Chondrocyte (in vitro differentiated cells): ENCODE measurements around the gene LRRC3. TPM values are rescaled to one million over a fixed set of nuclear protein-coding genes. Genes with fewer than 3 reads are reported as not detected.
"Not testable (repeated sequence)": the region's sequence is repeated elsewhere in the genome, so short reads cannot be mapped to it uniquely, and the experiment has no call there.

ENCODE experiments used
- DNase-seq: peaks from one replicate; pipeline ENCODE4 v3.0.0; 2021; ENCODE audit warnings: mixed read lengths, low spot score
- H3K27ac Mint-ChIP-seq: one replicate; pipeline ENCODE4 v1.8.0; 2021; ENCODE audit warnings: mild to moderate bottlenecking, moderate library complexity, mixed read lengths; ENCODE audit not compliant: unreplicated experiment
- H3K27me3 Mint-ChIP-seq: 2 replicates; pipeline ENCODE4 v1.8.0; 2021; ENCODE audit warnings: low read depth, mixed read lengths
- H3K36me3 Mint-ChIP-seq: 2 replicates; pipeline ENCODE4 v1.8.0; 2021; ENCODE audit warnings: low read depth, mixed read lengths
- H3K4me1 Mint-ChIP-seq: 2 replicates; pipeline ENCODE4 v1.8.0; 2021; ENCODE audit warnings: low read depth, mild to moderate bottlenecking, mixed read lengths
- H3K4me3 Mint-ChIP-seq: one replicate; pipeline ENCODE4 v1.8.0; 2021; ENCODE audit warnings: mild to moderate bottlenecking, moderate library complexity, mixed read lengths; ENCODE audit not compliant: unreplicated experiment
- H3K9me3 Mint-ChIP-seq: 2 replicates; pipeline ENCODE4 v1.8.0; 2021; ENCODE audit warnings: low read depth, mixed read lengths
- total RNA-seq: library from RNA; stranded (reverse); gene quantifications from 3 replicates; pipeline ENCODE4 v1.2.1, GENCODE V29; 2021
- TF ChIP-seq, protein P1 (sequence below): fragments of 200-600 bp; sonication (generic); IDR thresholded peaks from 2 replicates; pipeline ENCODE4 v1.5.0; 2021; ENCODE audit warnings: antibody characterized with exemption, mild to moderate bottlenecking, moderate library complexity

The LRRC3 gene
- total RNA-seq, 1 donor from 2014 or later: 8.0 TPM

GRCh38 chr21:44479556-44480199 lies 24.4 kb downstream of the LRRC3 start:
- H3K27ac Mint-ChIP-seq, DNase-seq, H3K4me1 Mint-ChIP-seq, H3K27me3 Mint-ChIP-seq, H3K36me3 Mint-ChIP-seq, H3K9me3 Mint-ChIP-seq, H3K4me3 Mint-ChIP-seq: not testable (repeated sequence)
- TF ChIP-seq, protein P1, sequence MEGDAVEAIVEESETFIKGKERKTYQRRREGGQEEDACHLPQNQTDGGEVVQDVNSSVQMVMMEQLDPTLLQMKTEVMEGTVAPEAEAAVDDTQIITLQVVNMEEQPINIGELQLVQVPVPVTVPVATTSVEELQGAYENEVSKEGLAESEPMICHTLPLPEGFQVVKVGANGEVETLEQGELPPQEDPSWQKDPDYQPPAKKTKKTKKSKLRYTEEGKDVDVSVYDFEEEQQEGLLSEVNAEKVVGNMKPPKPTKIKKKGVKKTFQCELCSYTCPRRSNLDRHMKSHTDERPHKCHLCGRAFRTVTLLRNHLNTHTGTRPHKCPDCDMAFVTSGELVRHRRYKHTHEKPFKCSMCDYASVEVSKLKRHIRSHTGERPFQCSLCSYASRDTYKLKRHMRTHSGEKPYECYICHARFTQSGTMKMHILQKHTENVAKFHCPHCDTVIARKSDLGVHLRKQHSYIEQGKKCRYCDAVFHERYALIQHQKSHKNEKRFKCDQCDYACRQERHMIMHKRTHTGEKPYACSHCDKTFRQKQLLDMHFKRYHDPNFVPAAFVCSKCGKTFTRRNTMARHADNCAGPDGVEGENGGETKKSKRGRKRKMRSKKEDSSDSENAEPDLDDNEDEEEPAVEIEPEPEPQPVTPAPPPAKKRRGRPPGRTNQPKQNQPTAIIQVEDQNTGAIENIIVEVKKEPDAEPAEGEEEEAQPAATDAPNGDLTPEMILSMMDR: peak; percentile 85

DNA sequence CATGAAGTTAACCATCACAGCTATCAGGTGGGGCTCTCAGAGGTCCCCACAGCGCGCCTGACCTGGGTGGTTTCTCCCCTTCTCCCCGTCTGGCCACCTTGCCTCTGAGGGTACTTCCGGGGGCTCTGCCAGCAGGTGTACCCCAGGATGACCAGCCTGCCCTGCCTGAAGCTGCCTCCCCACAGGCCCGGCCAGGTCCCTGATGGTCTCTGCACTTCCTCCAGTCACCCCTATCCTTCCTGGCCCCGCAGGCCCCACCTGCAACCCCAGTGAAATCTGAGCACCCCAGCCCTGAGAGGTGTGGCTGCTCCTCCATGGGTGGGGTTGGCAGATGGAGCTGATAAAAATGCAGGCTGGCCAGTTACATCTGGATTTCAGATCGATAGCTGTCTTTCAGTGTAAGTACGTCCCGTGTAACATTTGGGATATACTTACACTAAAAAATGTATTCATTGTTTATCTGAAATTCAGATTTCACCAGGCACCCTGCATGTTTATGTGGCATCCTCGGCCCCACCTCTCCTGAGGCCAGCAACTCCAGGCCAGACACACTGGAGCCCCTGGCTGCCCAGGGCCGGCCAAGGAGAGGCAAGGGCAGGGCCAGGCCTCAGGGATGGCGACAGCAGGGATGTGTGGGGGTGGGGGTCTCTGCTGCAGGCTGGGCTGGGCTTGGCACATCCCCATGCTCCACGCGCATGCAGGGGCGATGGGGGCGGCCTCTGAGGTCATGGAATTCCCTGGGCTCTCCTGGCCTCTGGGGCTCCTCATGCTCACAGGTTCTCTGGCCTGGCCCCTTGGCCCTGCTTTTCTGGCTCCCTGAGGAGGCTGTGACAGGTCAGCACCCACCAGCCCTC lies 25.1 kb downstream of the LRRC3 start:
- H3K27me3 Mint-ChIP-seq: peaks cover 9% of the 10 kb centered on the region
- no peak for DNase-seq
- TF ChIP-seq, protein P1: no peak
- no peaks in the 10 kb centered on the region for H3K9me3 Mint-ChIP-seq
- H3K36me3 Mint-ChIP-seq: peaks cover 1% of the 10 kb centered on the region
- peaks cover 2% of the 10 kb centered on the region for H3K4me1 Mint-ChIP-seq
- H3K27ac Mint-ChIP-seq: no peak overlapping the region
- no peak overlapping the region for H3K4me3 Mint-ChIP-seq

DNA sequence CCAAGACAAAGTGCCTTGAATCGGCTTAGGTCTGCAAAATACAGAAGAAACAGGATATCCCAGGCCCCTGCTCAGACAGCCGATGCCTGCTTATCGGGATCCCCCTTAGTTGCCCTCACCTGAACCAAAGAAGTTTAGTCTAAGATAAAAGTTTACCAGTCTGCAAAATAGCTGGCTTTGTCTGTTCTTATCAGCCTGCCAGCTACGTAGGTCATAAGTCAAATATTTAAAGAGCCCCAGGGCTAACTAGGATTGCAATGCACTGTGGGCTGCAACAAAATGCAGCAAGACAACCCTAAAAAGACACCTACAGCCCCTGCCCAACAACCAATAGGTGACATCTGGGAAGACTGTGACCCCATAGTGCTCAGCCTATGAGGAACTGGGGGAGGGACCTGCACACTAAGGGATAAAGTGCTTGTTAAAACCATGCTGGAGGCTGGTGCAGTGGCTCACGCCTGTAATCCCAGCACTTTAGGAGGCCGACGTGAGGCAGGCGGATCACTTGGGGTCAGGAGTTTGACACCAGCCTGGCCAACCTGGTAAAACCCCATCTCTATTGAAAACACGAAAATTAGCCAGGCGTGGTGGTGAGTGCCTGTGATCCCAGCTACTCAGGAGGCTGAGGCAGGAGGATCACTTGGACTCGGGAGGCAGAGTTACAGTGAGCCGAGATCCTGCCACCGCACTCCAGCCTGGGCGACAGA lies 27.4 kb downstream of the LRRC3 start:
- Mint-ChIP-seq H3K27ac (no peak overlapping the region), H3K4me1 (peaks cover 2% of the 10 kb centered on the region), H3K36me3 (peaks cover 1% of the 10 kb centered on the region), H3K27me3 (peaks cover 9% of the 10 kb centered on the region), H3K9me3 (no peaks in the 10 kb centered on the region), H3K4me3 (no peak overlapping the region)
- no peak for DNase-seq
- TF ChIP-seq, protein P1: no peak

- Mint-ChIP-seq H3K27me3 (peaks cover 9% of the 10 kb centered on the region), H3K4me3 (no peak overlapping the region), H3K4me1 (peaks cover 2% of the 10 kb centered on the region), H3K36me3 (no peaks in the 10 kb centered on the region), H3K27ac (no peak overlapping the region), H3K9me3 (no peaks in the 10 kb centered on the region)
- TF ChIP-seq, protein P1: no peak
- DNase-seq: no peak
Observed at GRCh38 chr21:44483288-44484237, 28.3 kb downstream of the LRRC3 start.
